Esophagus squamous epithelium (tissue), 4 donors: ENCODE measurements around the gene TFPT.

Source experiments
- POLR2A ChIP-seq, 4 donors: fragments of 450-650 bp; IDR thresholded peaks; one replicate each; pipeline ENCODE4 v1.6.1; 2017; ENCODE audit warnings: antibody characterized with exemption in 4 of 4, mild to moderate bottlenecking in 4 of 4, moderate library complexity in 3 of 4
- TF ChIP-seq, protein P1 (sequence below), 6 experiments: fragments of 450-650 bp in 4 of 6; fragments of 200-600 bp in 2 of 6; sonication (generic) in 2 of 6; IDR thresholded peaks; one replicate each; pipeline ENCODE4 v1.5.1; 2016 to 2019; ENCODE audit warnings: antibody characterized with exemption in 6 of 6, mild to moderate bottlenecking in 4 of 6, moderate library complexity in 4 of 6

DNA sequence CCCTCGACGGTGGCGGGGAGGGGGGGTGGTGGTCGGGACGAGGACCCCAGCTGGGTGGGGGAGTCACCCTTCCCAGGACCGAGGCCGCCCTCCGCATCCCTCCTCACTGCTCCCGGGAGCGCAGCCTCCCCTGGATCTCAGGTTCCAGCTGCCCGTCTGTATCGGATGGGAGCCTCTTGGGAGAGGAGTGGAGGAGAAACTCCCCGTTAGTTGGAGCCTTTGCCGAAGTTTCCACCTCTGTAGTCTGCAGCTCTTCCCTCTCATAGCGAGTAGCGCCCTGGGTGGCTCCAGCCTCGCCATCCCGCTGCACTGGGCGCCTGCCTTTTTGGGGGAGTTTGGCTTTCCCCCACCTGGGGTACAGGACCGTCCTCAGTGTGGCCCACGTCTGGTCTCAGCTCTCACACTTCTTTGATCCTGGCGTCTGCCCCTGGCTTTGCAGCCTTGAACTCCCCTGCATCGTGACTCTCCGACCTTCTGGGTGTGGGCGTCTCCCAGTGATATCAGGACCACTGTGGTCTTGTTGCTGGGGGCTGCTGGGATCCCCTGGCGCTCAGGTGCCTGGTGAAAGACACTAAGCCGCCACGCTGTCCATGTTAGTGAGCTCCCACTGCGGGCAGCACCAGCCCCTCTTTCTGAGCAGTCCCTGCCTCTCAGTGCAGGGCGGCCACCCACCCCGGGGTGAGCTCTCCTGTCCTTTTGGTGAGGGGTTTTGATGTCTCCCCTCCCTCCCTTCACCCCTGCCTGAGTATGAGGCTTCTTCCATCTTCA, 23.2 kb upstream of the TFPT start:
- TF ChIP-seq POLR2A (IDR thresholded peaks at IDR 0.05) = no peak
- TF ChIP-seq, protein P1, sequence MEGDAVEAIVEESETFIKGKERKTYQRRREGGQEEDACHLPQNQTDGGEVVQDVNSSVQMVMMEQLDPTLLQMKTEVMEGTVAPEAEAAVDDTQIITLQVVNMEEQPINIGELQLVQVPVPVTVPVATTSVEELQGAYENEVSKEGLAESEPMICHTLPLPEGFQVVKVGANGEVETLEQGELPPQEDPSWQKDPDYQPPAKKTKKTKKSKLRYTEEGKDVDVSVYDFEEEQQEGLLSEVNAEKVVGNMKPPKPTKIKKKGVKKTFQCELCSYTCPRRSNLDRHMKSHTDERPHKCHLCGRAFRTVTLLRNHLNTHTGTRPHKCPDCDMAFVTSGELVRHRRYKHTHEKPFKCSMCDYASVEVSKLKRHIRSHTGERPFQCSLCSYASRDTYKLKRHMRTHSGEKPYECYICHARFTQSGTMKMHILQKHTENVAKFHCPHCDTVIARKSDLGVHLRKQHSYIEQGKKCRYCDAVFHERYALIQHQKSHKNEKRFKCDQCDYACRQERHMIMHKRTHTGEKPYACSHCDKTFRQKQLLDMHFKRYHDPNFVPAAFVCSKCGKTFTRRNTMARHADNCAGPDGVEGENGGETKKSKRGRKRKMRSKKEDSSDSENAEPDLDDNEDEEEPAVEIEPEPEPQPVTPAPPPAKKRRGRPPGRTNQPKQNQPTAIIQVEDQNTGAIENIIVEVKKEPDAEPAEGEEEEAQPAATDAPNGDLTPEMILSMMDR (IDR thresholded peaks at IDR 0.05) = no peak
